Liver (tissue), 3 donors: ENCODE measurements around the gene ZNF202.

Experiments used
- CTCF ChIP-seq: fragments of 150-350 bp; IDR thresholded peaks from 2 replicates; pipeline ENCODE4 v1.5.1; 2017; ENCODE audit warnings: improper control_type of control experiment, low read depth, low read length; ENCODE audit not compliant: missing input control
- EGR1 ChIP-seq, 2 donors: IDR thresholded peaks; 2 replicates each; pipeline ENCODE4 v1.6.1; 2016 to 2018; ENCODE audit warnings: antibody characterized with exemption in 2 of 2, low read depth in 2 of 2
- GABPA ChIP-seq, 2 donors: IDR thresholded peaks in 1 of 2; conservative IDR thresholded peaks in 1 of 2; 2 replicates each; pipeline ENCODE4 v1.6.1; 2016; ENCODE audit warnings: antibody characterized with exemption in 2 of 2, mild to moderate bottlenecking in 1 of 2, moderate library complexity in 1 of 2
- MAX ChIP-seq: IDR thresholded peaks from 2 replicates; pipeline ENCODE4 v1.6.1; 2016; ENCODE audit warnings: antibody characterized with exemption
- NR2F2 ChIP-seq: IDR thresholded peaks from 2 replicates; pipeline ENCODE4 v1.6.1; 2016; ENCODE audit warnings: antibody characterized with exemption
- RAD21 ChIP-seq, 2 donors: IDR thresholded peaks; 2 replicates each; pipeline ENCODE4 v1.6.1; 2016; ENCODE audit warnings: antibody characterized with exemption in 2 of 2, mild to moderate bottlenecking in 2 of 2
- YY1 ChIP-seq: IDR thresholded peaks from 2 replicates; pipeline ENCODE4 v1.6.1; 2016; ENCODE audit warnings: antibody characterized with exemption, mild to moderate bottlenecking
- donor health status: healthy.
- donor health status: healthy.

- TF ChIP-seq RAD21 (IDR thresholded peaks at IDR 0.05) (no peak), CTCF (no peak), EGR1 (IDR thresholded peaks at IDR 0.05; ENCODE audit: low read depth in 2 of 2) (no peak), GABPA (IDR thresholded peaks at IDR 0.05 in 1 of 2, conservative IDR thresholded peaks at IDR 0.05 in 1 of 2) (no peak), NR2F2 (no peak), MAX (no peak), YY1 (no peak)
These were observed 29.3 kb upstream of the ZNF202 start for GRCh38 chr11:123770712-123771111.
